Epithelial cell of esophagus (primary cell): ENCODE results near the gene MRC1.
A peak's percentile ranks its signal among the peaks of the same experiment; 100 is the strongest.
"Not testable (repeated sequence)": the region's sequence is repeated elsewhere in the genome, so short reads cannot be mapped to it uniquely, and the experiment has no call there.

Experiments
- DNase-seq: peaks from one replicate; pipeline ENCODE4 v3.0.0; 2010; ENCODE audit warnings: low read depth
- H3K4me3 ChIP-seq: 2 replicates; pipeline ENCODE4 v1.5.1; 2011; ENCODE audit warnings: mild to moderate bottlenecking, low read length, control low read depth
- CTCF ChIP-seq: IDR thresholded peaks from 2 replicates; pipeline ENCODE4 v1.5.1; 2011; ENCODE audit warnings: low read depth, mild to moderate bottlenecking, low read length, control low read depth, inconsistent platforms; ENCODE audit not compliant: insufficient read depth; ENCODE audit errors: missing control alignments

The MRC1 gene

DNA sequence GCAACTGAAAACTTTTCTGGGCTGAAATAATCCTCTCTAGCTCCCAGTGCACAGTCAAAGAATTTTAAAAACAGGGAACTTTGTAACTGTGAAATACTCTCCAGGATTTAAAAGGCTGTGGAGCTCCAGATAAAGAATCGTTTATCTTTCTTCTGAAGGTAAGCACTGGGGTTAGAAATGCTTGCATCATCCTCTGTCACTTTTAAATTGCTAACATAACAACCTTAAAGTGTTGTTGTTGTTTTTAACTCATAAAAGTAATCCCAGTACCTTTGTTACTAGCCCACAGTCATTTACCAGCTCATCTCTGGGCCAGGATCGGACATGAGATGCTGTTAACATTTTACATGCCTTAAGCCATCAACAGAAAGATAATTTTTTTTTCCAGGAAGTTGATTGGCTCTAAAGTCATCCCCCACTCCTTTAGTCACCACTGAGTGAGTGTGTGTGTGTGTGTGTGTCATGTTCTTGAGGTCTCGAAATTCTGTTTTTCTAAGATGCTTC is 142.8 kb downstream of the MRC1 start, which contains the start of gene SLC39A12:
Gene SLC39A12 (plus strand): TSS at position 51 of the 504 bp plus-strand sequence. CDS start 1,359 bp downstream, outside the sequence.
- DNase-seq: peak; percentile 54
- no peak within 1 kb of the TSS for H3K4me3 ChIP-seq
- no peak for TF ChIP-seq CTCF

DNA sequence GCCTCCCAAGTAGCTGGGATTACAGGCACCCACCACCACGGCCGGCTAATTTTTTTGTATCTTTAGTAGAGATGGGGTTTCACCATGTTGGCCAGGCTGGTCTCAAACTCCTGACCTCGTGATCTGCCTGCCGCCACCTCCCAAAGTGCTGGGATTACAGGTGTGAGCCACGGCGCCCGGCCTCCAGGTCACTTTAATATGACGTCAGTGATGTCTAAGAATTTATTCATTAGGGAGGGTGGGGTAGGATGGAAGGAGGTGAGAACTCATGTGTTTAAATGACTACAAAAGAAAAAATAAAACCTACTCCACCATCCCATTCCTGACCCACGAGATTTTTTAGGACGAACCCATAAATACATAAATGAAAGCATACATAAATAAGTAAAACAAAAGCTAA is 145.2 kb downstream of the MRC1 start:
- not testable (repeated sequence) for H3K4me3 ChIP-seq, DNase-seq

DNA sequence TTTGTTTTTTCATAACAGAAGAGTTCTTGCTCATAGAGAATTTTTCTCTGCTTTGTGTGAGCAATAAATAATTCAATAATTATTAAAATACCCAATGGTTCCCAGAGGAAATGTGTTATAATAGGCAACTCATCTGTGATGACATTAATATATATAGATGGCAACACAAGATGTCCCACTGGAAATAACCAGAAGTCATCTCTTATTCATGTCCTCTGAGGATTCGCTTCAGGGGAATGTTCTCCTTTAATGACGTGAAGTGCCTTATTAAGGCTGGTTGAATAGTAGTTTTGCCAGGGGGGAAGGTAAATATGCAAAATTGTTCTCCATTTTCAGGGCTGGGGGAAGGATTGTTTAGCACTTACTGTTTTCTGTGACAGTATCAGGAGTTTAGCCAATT is 145.7 kb downstream of the MRC1 start:
- H3K4me3 ChIP-seq: no peak overlapping the region
- no peak for TF ChIP-seq CTCF
- DNase-seq: no peak

DNA sequence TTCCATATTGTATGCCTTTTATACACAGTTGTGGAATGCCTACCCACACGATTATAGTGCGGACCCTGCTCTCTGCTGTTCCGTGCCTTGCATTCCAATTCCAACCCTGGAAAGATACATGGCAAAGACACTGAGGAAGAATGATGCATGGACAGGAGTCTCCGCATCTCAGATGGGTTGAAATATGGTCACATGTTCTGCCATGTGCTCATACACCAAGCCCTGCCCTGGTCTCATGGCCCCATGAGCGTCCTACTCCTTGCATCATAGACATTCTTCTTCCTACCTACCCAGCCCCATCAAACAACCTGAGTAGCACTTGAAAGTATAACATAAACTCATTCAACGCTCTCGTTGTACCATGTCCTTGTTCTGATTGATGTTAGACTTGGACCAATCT is 148.9 kb downstream of the MRC1 start:
- no peak for TF ChIP-seq CTCF
- no peak overlapping the region for H3K4me3 ChIP-seq
- DNase-seq: no peak

DNA sequence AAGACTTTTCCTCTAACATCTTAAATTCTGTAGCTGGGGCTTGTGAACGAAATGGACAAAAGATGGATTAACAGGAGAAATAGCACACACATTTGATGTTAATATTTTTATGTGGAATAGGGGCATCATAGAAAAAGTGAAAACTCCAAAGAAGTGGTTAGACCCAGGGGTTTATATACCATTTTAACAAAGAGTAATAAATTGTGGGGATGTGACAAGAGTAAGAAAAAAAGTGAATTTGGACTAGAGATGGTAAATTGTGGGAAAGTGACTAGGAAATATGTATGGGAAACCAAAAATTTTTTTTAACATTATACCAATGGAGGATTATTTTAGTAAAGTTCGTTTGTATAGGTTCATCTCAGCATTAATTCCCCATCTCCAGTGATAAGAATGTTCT is 150.7 kb downstream of the MRC1 start:
- no peak for DNase-seq

More for the DNA sequence above, 150.7 kb downstream of the MRC1 start:
- no peak overlapping the region for H3K4me3 ChIP-seq
- no peak for TF ChIP-seq CTCF
